HepG2 (cell line): Measurements from ENCODE around the gene LNX2. TPM values are rescaled to one million over a fixed set of nuclear protein-coding genes. Genes with fewer than 3 reads are reported as not detected.

Source experiments
- HES4 ChIP-seq: sonication (generic); formaldehyde crosslinking; IDR thresholded peaks from 2 replicates; pipeline ENCODE4 v1.9.0; 2021; ENCODE audit warnings: mild to moderate bottlenecking, missing genetic modification reagents, borderline replicate concordance
- JARID2 ChIP-seq: sonication (generic); formaldehyde crosslinking; IDR thresholded peaks from 2 replicates; pipeline ENCODE4 v1.8.1; 2023; ENCODE audit warnings: missing genetic modification reagents, inconsistent platforms; ENCODE audit not compliant: insufficient replicate concordance
- KMT2A ChIP-seq: sonication (generic); formaldehyde crosslinking; IDR thresholded peaks from 2 replicates; pipeline ENCODE4 v1.4.0; 2020; ENCODE audit warnings: missing genetic modification reagents
- MEF2D ChIP-seq: sonication (generic); formaldehyde crosslinking; IDR thresholded peaks from 2 replicates; pipeline ENCODE4 v1.5.1; 2020; ENCODE audit warnings: mild to moderate bottlenecking, missing genetic modification reagents
- MIXL1 ChIP-seq: IDR thresholded peaks from 2 replicates; pipeline ENCODE4 v1.6.1; 2016
- SNAPC2 ChIP-seq: sonication (generic); formaldehyde crosslinking; IDR thresholded peaks from 2 replicates; pipeline ENCODE4 v1.8.1; 2022; ENCODE audit warnings: mild to moderate bottlenecking, missing genetic modification reagents
- SPEN ChIP-seq: sonication (generic); formaldehyde crosslinking; IDR thresholded peaks from 2 replicates; pipeline ENCODE4 v1.5.1; 2020; ENCODE audit warnings: low read depth, mild to moderate bottlenecking, missing genetic modification reagents
- TCF7 ChIP-seq: sonication (generic); IDR thresholded peaks from 2 replicates; pipeline ENCODE4 v1.6.1; 2016; ENCODE audit warnings: antibody characterized with exemption, low read depth
- YEATS2 ChIP-seq: sonication (generic); formaldehyde crosslinking; IDR thresholded peaks from 2 replicates; pipeline ENCODE4 v1.4.0; 2020; ENCODE audit warnings: missing genetic modification reagents, borderline replicate concordance
- ZFYVE20 ChIP-seq: sonication (generic); formaldehyde crosslinking; IDR thresholded peaks from 2 replicates; pipeline ENCODE4 v1.8.0; 2023; ENCODE audit warnings: low read depth, mild to moderate bottlenecking, moderate library complexity, missing genetic modification reagents, borderline replicate concordance
- polyA plus RNA-seq, 8 experiments: library from polyadenylated mRNA; depleted of rRNA in 3 of 8; stranded (reverse) in 7 of 8; unstranded in 1 of 8; fragments of >200 nt; fragmentation: Illumina TruSeq in 4 of 8; extraction: Trizol in 4 of 8; gene quantifications; 2 replicates each; pipeline versions ENCODE4 v1.2.1 to v1.2.3, GENCODE V29; 2011 to 2016; ENCODE audit warnings: low read depth in 4 of 8, missing spikeins in 1 of 8, mixed read lengths in 1 of 8; ENCODE audit not compliant: insufficient read depth in 1 of 8
- total RNA-seq, 5 experiments: library from RNA; depleted of rRNA; stranded (reverse); fragments of >200 nt; fragmentation: Illumina TruSeq; extraction: Trizol; gene quantifications; 2 replicates each; pipeline ENCODE4 v1.2.3, GENCODE V29; 2016; ENCODE audit warnings: low read depth in 1 of 5
- TF ChIP-seq, protein P1 (sequence below): sonication (generic); IDR thresholded peaks from 2 replicates; pipeline ENCODE4 v1.6.1; 2016; ENCODE audit warnings: low read depth, borderline replicate concordance
- TF ChIP-seq, protein P2 (sequence below): sonication (generic); formaldehyde crosslinking; IDR thresholded peaks from 2 replicates; pipeline ENCODE4 v1.5.1; 2020; ENCODE audit warnings: mild to moderate bottlenecking, missing genetic modification reagents, borderline replicate concordance
- TF ChIP-seq, protein P3 (sequence below): sonication (generic); formaldehyde crosslinking; IDR thresholded peaks from 2 replicates; pipeline ENCODE4 v1.8.0; 2022; ENCODE audit warnings: mild to moderate bottlenecking, missing genetic modification reagents, moderate library complexity
- TF ChIP-seq, protein P4 (sequence below): sonication (generic); formaldehyde crosslinking; IDR thresholded peaks from 2 replicates; pipeline ENCODE4 v1.4.0; 2020; ENCODE audit warnings: missing genetic modification reagents
- TF ChIP-seq, protein P5 (sequence below): sonication (generic); formaldehyde crosslinking; IDR thresholded peaks from 2 replicates; pipeline ENCODE4 v1.4.0; 2020; ENCODE audit warnings: missing genetic modification reagents

Gene LNX2
- total and polyA plus RNA-seq, 2 of the 13 experiments (the other 11 are each of a cell fraction or from before 2014, with no cell fraction given): 9.2 to 9.7 TPM

DNA sequence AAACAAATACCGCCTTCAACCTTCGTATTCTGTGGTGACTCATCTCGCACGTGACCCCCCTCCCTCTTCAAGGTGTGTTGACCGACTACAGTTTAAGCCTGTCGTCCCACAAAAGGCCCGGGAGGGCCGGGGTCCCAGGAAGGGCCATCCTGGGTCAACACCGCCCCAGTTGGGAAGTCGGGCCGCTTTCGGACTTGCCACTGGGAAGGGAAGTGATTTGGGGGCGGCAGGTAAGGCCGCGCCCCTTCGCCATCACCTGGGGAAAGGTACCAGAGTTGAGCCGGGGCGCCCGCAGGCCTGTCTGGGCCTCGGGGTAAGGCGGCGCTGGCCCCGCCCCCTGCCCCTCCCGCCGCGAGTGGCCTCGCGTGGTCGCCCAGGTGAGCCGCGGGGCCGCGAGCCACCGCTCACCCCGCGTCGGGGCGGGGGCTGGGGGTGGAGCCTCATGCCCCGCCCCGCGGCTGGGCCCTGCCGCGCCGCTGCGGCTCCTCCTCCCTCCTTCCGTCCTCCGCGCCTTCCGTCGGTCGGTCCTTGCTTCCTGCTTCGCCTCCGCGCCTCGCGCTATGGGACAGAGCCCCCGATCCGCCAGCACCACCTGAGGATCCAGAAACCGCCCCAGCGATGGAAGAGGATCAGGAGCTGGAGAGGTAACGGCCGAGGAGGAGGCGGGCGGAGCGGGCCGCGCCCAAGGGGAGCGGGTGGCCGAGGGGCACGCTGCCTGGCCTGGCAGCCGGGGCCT, 1.2 kb upstream of the LNX2 start, which contains the start of gene POLR1D (continued):
- no peak for TF ChIP-seq SNAPC2 (CRISPR knock-in tag)
- TF ChIP-seq MEF2D (CRISPR knock-in tag): no peak
- TF ChIP-seq JARID2 (CRISPR knock-in tag): no peak
- TF ChIP-seq TCF7: no peak
- peak; percentile 83 for TF ChIP-seq YEATS2 (CRISPR knock-in tag)
- TF ChIP-seq SPEN (CRISPR knock-in tag): peak; percentile 66; the same call in 1 of the 2 replicates
- peak; percentile 93 for TF ChIP-seq HES4 (CRISPR knock-in tag)
- TF ChIP-seq ZFYVE20 (CRISPR knock-in tag): no peak; the same call in 1 of the 2 replicates
- peak; percentile 86 for TF ChIP-seq KMT2A (CRISPR knock-in tag)
- TF ChIP-seq, protein P1, sequence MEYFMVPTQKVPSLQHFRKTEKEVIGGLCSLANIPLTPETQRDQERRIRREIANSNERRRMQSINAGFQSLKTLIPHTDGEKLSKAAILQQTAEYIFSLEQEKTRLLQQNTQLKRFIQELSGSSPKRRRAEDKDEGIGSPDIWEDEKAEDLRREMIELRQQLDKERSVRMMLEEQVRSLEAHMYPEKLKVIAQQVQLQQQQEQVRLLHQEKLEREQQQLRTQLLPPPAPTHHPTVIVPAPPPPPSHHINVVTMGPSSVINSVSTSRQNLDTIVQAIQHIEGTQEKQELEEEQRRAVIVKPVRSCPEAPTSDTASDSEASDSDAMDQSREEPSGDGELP: peak; percentile 9; the same call in 1 of the 2 replicates
- TF ChIP-seq, protein P2, sequence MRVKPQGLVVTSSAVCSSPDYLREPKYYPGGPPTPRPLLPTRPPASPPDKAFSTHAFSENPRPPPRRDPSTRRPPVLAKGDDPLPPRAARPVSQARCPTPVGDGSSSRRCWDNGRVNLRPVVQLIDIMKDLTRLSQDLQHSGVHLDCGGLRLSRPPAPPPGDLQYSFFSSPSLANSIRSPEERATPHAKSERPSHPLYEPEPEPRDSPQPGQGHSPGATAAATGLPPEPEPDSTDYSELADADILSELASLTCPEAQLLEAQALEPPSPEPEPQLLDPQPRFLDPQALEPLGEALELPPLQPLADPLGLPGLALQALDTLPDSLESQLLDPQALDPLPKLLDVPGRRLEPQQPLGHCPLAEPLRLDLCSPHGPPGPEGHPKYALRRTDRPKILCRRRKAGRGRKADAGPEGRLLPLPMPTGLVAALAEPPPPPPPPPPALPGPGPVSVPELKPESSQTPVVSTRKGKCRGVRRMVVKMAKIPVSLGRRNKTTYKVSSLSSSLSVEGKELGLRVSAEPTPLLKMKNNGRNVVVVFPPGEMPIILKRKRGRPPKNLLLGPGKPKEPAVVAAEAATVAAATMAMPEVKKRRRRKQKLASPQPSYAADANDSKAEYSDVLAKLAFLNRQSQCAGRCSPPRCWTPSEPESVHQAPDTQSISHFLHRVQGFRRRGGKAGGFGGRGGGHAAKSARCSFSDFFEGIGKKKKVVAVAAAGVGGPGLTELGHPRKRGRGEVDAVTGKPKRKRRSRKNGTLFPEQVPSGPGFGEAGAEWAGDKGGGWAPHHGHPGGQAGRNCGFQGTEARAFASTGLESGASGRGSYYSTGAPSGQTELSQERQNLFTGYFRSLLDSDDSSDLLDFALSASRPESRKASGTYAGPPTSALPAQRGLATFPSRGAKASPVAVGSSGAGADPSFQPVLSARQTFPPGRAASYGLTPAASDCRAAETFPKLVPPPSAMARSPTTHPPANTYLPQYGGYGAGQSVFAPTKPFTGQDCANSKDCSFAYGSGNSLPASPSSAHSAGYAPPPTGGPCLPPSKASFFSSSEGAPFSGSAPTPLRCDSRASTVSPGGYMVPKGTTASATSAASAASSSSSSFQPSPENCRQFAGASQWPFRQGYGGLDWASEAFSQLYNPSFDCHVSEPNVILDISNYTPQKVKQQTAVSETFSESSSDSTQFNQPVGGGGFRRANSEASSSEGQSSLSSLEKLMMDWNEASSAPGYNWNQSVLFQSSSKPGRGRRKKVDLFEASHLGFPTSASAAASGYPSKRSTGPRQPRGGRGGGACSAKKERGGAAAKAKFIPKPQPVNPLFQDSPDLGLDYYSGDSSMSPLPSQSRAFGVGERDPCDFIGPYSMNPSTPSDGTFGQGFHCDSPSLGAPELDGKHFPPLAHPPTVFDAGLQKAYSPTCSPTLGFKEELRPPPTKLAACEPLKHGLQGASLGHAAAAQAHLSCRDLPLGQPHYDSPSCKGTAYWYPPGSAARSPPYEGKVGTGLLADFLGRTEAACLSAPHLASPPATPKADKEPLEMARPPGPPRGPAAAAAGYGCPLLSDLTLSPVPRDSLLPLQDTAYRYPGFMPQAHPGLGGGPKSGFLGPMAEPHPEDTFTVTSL (CRISPR knock-in tag): no peak
- TF ChIP-seq, protein P3, sequence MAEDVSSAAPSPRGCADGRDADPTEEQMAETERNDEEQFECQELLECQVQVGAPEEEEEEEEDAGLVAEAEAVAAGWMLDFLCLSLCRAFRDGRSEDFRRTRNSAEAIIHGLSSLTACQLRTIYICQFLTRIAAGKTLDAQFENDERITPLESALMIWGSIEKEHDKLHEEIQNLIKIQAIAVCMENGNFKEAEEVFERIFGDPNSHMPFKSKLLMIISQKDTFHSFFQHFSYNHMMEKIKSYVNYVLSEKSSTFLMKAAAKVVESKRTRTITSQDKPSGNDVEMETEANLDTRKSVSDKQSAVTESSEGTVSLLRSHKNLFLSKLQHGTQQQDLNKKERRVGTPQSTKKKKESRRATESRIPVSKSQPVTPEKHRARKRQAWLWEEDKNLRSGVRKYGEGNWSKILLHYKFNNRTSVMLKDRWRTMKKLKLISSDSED (CRISPR knock-in tag): no peak
- 0 out of 2 replicates have a peak, but pooled peaks have one; percentile 34 for TF ChIP-seq MIXL1 (CRISPR knock-in tag)
- TF ChIP-seq, protein P4, sequence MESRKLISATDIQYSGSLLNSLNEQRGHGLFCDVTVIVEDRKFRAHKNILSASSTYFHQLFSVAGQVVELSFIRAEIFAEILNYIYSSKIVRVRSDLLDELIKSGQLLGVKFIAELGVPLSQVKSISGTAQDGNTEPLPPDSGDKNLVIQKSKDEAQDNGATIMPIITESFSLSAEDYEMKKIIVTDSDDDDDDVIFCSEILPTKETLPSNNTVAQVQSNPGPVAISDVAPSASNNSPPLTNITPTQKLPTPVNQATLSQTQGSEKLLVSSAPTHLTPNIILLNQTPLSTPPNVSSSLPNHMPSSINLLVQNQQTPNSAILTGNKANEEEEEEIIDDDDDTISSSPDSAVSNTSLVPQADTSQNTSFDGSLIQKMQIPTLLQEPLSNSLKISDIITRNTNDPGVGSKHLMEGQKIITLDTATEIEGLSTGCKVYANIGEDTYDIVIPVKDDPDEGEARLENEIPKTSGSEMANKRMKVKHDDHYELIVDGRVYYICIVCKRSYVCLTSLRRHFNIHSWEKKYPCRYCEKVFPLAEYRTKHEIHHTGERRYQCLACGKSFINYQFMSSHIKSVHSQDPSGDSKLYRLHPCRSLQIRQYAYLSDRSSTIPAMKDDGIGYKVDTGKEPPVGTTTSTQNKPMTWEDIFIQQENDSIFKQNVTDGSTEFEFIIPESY (CRISPR knock-in tag): no peak
- TF ChIP-seq, protein P5, sequence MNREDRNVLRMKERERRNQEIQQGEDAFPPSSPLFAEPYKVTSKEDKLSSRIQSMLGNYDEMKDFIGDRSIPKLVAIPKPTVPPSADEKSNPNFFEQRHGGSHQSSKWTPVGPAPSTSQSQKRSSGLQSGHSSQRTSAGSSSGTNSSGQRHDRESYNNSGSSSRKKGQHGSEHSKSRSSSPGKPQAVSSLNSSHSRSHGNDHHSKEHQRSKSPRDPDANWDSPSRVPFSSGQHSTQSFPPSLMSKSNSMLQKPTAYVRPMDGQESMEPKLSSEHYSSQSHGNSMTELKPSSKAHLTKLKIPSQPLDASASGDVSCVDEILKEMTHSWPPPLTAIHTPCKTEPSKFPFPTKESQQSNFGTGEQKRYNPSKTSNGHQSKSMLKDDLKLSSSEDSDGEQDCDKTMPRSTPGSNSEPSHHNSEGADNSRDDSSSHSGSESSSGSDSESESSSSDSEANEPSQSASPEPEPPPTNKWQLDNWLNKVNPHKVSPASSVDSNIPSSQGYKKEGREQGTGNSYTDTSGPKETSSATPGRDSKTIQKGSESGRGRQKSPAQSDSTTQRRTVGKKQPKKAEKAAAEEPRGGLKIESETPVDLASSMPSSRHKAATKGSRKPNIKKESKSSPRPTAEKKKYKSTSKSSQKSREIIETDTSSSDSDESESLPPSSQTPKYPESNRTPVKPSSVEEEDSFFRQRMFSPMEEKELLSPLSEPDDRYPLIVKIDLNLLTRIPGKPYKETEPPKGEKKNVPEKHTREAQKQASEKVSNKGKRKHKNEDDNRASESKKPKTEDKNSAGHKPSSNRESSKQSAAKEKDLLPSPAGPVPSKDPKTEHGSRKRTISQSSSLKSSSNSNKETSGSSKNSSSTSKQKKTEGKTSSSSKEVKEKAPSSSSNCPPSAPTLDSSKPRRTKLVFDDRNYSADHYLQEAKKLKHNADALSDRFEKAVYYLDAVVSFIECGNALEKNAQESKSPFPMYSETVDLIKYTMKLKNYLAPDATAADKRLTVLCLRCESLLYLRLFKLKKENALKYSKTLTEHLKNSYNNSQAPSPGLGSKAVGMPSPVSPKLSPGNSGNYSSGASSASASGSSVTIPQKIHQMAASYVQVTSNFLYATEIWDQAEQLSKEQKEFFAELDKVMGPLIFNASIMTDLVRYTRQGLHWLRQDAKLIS (CRISPR knock-in tag): no peak
